Prostate gland (tissue), 2 donors: ENCODE measurements around the gene MAD1L1.

ENCODE experiments used
- POLR2A ChIP-seq: fragments of 450-650 bp; IDR thresholded peaks from one replicate; pipeline ENCODE4 v1.6.1; 2016; ENCODE audit warnings: antibody characterized with exemption, mild to moderate bottlenecking
- POLR2AphosphoS5 ChIP-seq: sonication (generic); formaldehyde crosslinking; IDR thresholded peaks from one replicate; pipeline ENCODE4 v1.6.1; 2017; ENCODE audit warnings: antibody characterized with exemption
- TF ChIP-seq, protein P1 (sequence below), 4 experiments: fragments of 200-600 bp in 2 of 4; fragments of 450-650 bp in 2 of 4; sonication (generic) in 2 of 4; IDR thresholded peaks; 1 replicate in 3 of 4; 2 replicates in 1 of 4; pipeline ENCODE4 v1.5.1; 2016 to 2019; ENCODE audit warnings: antibody characterized with exemption in 4 of 4, mild to moderate bottlenecking in 2 of 4, moderate library complexity in 2 of 4

DNA sequence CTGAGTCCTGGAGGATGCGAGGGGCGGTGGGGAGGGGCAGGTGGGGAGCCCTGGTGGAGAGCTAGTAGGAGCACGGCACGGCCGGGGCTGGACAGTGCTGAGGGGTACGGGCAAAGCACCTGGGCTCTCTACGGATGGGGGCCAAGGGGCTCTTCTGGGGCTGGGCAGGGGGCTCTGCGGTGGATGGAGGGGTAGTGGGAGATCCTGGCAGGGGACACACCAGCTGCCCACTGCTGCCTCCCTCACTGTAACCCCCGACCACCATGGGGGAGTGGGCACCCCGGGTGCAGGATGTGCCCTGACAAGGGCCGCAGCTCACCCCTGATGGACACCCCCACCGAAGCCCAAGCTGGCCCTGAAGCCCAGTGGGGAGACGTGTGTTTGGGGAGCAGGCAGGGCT lies 359.3 kb downstream of the MAD1L1 start:
- TF ChIP-seq, protein P1, sequence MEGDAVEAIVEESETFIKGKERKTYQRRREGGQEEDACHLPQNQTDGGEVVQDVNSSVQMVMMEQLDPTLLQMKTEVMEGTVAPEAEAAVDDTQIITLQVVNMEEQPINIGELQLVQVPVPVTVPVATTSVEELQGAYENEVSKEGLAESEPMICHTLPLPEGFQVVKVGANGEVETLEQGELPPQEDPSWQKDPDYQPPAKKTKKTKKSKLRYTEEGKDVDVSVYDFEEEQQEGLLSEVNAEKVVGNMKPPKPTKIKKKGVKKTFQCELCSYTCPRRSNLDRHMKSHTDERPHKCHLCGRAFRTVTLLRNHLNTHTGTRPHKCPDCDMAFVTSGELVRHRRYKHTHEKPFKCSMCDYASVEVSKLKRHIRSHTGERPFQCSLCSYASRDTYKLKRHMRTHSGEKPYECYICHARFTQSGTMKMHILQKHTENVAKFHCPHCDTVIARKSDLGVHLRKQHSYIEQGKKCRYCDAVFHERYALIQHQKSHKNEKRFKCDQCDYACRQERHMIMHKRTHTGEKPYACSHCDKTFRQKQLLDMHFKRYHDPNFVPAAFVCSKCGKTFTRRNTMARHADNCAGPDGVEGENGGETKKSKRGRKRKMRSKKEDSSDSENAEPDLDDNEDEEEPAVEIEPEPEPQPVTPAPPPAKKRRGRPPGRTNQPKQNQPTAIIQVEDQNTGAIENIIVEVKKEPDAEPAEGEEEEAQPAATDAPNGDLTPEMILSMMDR (IDR thresholded peaks at IDR 0.05), result no peak
- TF ChIP-seq POLR2A, result no peak
- TF ChIP-seq POLR2AphosphoS5, result no peak
